ENCODE results near the gene NEDD4L.
"Not testable (repeated sequence)": the region's sequence is repeated elsewhere in the genome, so short reads cannot be mapped to it uniquely, and the experiment has no call there.

NEDD4L gene

DNA sequence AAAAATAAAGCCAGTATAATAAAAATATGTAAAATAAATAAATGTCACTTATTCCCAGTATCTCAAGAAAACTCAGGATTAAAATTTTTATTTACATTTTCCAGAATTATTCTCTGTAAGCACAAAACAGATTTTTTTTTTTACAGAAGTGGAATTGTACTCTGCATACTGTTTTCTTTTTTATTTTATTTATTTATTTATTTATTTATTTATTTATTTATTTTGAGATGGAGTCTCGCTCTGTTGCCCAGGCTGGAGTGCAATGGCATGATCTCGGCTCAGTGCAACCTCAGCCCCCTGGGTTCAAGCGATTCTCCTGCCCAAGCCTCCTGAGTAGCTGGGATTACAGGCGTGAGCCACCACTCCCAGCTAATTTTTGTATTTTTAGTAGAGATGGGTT lies 336.1 kb downstream of the NEDD4L start:
- in situ Hi-C loops (cut with HindIII; ENCODE audit: low sequenced_read_pairs) = not testable (repeated sequence)

- in situ Hi-C loops (cut with HindIII; ENCODE audit: low sequenced_read_pairs) = no loop called here
These were observed 337.8 kb downstream of the NEDD4L start for GRCh38 chr18:58381676-58382411.

- in situ Hi-C loops (cut with HindIII; ENCODE audit: low sequenced_read_pairs) = no loop called here
These were observed 338.4 kb downstream of the NEDD4L start for GRCh38 chr18:58382446-58382845.

- in situ Hi-C loops (cut with HindIII; ENCODE audit: low sequenced_read_pairs) = no loop called here
These were observed 341.4 kb downstream of the NEDD4L start for GRCh38 chr18:58385472-58385871.

DNA sequence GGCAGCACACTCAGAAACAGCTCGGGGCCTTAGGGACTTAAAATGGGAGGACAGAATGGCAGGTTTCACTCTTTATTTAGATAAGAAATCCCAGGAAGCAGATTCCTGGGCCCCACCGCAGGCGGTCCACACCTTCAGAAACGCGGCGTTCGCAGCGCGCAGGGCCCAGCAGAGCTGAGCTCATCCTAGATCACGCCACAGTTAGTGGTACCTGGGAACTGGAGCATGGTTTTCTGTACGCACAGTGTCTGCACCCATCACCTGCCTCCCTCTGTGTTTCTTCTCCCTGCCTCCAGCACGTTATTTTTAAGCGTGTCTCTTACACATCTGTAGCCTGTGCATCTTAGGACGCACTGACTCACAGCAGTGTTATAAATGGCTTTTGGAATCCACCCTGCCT lies 342.8 kb downstream of the NEDD4L start:
- in situ Hi-C loops (cut with HindIII; ENCODE audit: low sequenced_read_pairs) = no loop called here

DNA sequence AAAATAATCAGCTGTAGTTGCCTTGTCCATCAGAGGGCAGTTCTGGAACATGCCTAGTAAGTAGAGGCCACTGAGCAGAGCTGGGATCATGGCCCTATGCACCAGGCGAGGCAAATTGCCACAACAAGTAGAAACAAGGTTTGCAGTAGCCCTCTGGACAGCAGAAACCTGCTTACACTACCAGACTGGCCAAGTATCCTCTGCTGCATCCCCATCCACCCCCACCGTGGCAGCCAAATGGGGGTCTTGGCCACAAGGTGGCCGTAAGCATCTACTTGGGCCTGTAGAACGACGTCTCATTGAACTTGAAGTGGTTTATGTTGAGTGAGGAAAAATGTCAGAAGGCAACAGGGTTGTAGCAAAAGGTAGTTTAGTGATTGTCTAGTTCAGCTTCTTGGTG lies 343.7 kb downstream of the NEDD4L start:
- in situ Hi-C loops (cut with HindIII; ENCODE audit: low sequenced_read_pairs) = no loop called here

DNA sequence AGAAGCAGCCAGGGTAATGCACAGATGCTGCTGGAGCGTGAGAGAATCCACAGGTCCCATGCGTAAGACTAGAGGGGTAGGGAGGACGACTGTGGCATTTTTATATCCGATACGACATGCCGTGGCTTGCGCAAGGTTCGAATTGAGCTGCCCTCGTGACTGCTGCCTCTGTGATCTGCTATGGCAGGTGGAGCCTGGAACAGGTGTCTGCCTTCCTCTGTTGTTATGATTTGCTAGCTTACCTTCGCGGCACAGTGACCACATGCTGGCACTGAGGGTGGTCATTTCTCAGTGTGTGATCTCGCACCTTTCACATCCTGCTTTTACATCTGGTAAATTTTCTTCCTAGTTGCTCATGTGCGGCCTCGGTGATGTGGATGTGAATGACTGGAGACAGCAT lies 344.7 kb downstream of the NEDD4L start:
- in situ Hi-C loops (cut with HindIII; ENCODE audit: low sequenced_read_pairs) = no loop called here

DNA sequence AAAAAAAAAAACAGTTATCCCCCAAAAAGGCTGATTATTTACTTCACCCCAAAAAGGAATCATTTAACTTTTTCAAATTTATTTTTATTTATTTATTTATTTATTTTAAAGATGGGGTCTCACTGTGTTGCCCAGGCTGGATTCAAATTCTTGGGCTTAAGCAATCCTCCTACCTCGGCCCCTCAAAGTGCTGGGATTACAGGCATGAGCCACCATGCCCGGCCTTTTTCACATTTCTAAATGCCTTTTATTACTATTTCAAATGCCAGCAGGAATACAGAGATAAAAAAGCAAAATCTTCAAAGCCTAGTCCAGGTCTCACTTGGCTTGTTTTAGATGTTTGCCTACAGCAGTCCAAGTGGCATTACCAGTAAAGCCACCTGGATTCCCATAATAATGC lies 345.7 kb downstream of the NEDD4L start:
- in situ Hi-C loops (cut with HindIII; ENCODE audit: low sequenced_read_pairs) = no loop called here

DNA sequence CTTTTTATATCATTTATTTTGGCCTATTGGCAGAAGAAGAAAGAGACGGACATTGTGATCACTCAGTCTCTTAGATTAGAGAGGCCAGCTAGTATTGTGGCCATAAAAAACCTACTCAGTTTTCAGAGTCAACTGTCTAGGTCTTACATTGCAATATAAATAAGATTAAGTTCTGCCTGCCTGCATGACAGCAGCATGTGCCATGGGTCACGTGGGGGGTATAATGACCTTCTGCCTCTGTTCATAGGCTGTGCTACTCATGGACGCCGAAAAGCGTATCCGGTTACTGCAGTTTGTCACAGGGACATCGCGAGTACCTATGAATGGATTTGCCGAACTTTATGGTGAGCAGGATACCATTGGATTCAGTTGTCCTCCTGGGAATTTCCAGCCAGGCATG lies 346.4 kb downstream of the NEDD4L start:
- in situ Hi-C loops (cut with HindIII; ENCODE audit: low sequenced_read_pairs) = no loop called here

DNA sequence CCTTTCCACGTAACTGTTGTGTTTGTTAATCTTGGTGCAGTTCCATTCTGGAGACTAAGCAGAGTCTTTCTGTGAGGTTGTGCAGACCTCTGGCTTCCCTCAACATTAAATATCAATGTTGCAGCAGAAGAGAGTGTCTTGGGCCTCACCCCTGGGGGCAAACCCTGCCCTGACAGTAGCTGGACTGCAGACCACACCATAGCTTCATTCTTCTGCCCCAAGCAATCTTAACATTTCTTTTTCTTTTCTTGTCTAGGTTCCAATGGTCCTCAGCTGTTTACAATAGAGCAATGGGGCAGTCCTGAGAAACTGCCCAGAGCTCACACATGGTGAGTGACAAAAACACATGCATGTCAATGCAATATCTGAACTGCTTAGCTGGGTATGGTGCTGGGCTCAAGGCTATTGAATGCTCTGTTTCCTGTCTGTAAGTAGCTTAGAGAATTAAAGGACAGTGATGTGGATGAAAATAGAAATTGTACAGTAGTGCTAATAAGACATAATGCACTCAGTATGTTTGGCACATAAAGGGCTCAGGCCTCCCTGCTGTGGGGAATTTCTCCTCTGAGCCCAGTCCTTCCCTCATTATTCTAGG lies 347.3 kb downstream of the NEDD4L start:
- in situ Hi-C loops (cut with HindIII; ENCODE audit: low sequenced_read_pairs) = no loop called here

DNA sequence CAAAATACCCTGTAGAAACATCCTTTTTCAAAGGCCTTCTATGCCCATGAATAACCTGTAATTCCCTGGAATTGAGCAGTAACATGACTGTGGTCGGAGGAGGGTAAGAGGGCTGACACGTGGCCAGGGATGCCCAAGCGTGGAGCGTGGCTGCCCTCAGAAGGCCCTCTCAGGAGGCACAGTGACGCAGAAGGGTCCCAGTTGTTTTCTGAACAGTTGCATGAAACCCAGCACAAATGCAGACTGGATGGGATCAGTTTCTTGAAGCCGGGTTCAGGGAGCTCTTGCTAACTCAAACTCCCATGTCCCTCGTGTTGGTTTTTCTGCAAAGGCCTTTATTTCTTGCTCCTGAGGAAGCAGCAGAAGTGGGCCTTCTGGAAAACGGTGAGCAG lies 347.9 kb downstream of the NEDD4L start:
- in situ Hi-C loops (cut with HindIII; ENCODE audit: low sequenced_read_pairs) = no loop called here

DNA sequence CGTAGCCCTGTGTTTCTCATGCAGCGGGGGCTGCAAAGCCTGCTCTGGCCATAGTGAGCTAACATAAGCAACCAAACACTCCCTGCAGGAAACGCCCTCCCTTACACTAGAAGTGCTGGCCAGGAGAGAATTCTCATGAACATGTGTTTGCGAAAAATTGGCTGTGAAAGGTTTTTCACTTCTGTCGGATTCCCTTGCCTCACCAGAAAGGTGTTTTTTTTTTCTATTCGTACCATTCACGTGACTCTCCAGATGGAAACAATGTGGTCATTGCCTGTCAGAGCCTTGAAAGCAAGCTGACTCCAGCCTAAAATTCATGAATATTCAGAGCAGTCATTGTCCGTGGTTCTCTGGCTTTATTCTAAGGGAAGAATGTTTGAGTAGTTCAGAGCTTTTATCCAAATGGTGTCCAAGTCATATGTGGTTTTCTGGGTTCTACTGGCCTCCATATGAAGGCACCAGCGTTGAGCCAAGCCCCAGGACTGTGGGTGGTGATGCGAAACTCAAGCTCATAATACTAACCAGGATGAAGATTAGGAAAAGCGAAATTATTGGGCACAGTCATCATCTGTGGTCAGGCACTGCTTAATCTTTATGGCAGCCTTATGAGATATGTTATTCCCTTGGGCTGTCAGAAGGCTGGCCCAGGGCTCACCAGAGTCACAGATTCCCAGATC lies 348.4 kb downstream of the NEDD4L start:
- in situ Hi-C loops (cut with HindIII; ENCODE audit: low sequenced_read_pairs) = no loop called here

GRCh38 chr18:58393295-58393694 lies 349.3 kb downstream of the NEDD4L start:
- in situ Hi-C loops (cut with HindIII; ENCODE audit: low sequenced_read_pairs) = no loop called here

- in situ Hi-C loops (cut with HindIII; ENCODE audit: low sequenced_read_pairs) = no loop called here
These were observed 350.0 kb downstream of the NEDD4L start for GRCh38 chr18:58394046-58394445.

DNA sequence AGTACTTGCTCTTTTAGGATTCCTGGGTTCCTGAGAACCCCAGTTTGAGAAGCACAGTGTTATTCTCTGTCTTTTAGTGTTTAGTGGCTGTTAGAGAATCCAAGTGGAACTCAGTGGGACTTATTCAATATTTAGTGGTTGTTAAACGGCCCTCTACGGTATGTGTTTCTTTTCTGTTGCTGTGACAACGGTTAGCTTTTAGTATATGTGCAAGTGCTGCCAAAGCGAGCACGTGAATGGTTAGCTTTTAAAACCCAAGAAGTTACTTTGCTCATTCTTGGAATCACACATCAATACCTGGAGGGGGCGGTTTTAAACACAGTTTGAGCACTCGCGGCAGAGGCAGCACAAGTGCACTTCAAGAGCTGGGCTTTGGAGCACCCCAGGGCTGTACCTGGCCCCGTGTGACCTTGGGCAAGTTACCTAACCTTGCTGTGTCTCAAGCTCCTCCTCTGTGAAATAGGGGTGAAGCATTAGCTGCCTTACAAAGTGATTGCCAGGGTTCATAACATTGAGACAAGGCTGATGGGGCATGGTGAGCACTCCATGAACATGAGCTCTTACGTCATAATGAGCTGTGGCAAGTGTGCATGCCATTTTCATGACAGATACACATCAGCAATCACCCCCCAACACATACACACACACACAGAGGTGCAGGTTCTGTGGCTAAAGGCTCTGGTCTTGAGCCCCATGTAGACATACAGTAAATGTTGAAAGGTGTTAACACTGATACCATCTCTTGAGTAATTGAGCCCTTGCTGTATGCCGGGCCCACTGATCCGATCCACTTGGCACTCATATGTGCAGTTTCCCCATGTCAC lies 350.8 kb downstream of the NEDD4L start:
- in situ Hi-C loops (cut with HindIII; ENCODE audit: low sequenced_read_pairs) = no loop called here

- in situ Hi-C loops (cut with HindIII; ENCODE audit: low sequenced_read_pairs) = no loop called here
These were observed 352.1 kb downstream of the NEDD4L start for GRCh38 chr18:58396144-58396543.

- in situ Hi-C loops (cut with HindIII; ENCODE audit: low sequenced_read_pairs) = no loop called here
These were observed 352.9 kb downstream of the NEDD4L start for GRCh38 chr18:58396966-58397365.

GRCh38 chr18:58397385-58398132 lies 353.5 kb downstream of the NEDD4L start:
- in situ Hi-C loops (cut with HindIII; ENCODE audit: low sequenced_read_pairs) = no loop called here

GRCh38 chr18:58398648-58399398 lies 354.8 kb downstream of the NEDD4L start:
- in situ Hi-C loops (cut with HindIII; ENCODE audit: low sequenced_read_pairs) = no loop called here

GRCh38 chr18:58400331-58400870 lies 356.4 kb downstream of the NEDD4L start:
- in situ Hi-C loops (cut with HindIII; ENCODE audit: low sequenced_read_pairs) = loop anchor here (10.0 kb wide), 1 partner anchor 56 kb away; no protein-coding TSS in a partner anchor
